Measurements from ENCODE around the gene PCDHB11.
"Not testable (repeated sequence)": the region's sequence is repeated elsewhere in the genome, so short reads cannot be mapped to it uniquely, and the experiment has no call there.

DNA sequence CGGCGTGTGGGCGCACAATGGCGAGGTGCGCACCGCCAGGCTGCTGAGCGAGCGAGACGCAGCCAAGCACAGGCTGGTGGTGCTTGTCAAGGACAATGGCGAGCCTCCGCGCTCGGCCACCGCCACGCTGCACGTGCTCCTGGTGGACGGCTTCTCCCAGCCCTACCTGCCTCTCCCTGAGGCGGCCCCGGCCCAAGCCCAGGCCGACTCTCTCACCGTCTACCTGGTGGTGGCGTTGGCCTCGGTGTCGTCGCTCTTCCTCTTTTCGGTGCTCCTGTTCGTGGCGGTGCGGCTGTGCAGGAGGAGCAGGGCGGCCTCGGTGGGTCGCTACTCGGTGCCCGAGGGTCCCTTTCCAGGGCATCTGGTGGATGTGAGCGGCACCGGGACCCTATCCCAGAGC is 47.3 kb upstream of the PCDHB11 start:
- TF ChIP-seq, protein P1, sequence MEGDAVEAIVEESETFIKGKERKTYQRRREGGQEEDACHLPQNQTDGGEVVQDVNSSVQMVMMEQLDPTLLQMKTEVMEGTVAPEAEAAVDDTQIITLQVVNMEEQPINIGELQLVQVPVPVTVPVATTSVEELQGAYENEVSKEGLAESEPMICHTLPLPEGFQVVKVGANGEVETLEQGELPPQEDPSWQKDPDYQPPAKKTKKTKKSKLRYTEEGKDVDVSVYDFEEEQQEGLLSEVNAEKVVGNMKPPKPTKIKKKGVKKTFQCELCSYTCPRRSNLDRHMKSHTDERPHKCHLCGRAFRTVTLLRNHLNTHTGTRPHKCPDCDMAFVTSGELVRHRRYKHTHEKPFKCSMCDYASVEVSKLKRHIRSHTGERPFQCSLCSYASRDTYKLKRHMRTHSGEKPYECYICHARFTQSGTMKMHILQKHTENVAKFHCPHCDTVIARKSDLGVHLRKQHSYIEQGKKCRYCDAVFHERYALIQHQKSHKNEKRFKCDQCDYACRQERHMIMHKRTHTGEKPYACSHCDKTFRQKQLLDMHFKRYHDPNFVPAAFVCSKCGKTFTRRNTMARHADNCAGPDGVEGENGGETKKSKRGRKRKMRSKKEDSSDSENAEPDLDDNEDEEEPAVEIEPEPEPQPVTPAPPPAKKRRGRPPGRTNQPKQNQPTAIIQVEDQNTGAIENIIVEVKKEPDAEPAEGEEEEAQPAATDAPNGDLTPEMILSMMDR (IDR thresholded peaks at IDR 0.05; ENCODE audit: extremely low read depth in 1 of 2, insufficient read depth in 1 of 2, low read depth in 1 of 2, low read length in 2 of 2) = not testable (repeated sequence)
- TF ChIP-seq JUN (IDR thresholded peaks at IDR 0.05; ENCODE audit: borderline replicate concordance, insufficient read depth, insufficient read length, low read depth); EZH2 (IDR thresholded peaks at IDR 0.05; ENCODE audit: borderline replicate concordance, low read depth, low read length, severe bottlenecking): not testable (repeated sequence)

All from endothelial cell of umbilical vein (primary cell).